Muscle of back (tissue), 11 donors: ENCODE results near the gene TRERF1. TPM values are rescaled to one million over a fixed set of nuclear protein-coding genes. Genes with fewer than 3 reads are reported as not detected.

Experiments
- DNase-seq, 3 donors: peaks; one replicate each; pipeline versions ENCODE4 v3.0.0 to v3.0.0-alpha.2; 2013
- polyA plus RNA-seq, 10 donors: library from polyadenylated mRNA; unstranded; fragments of 120-200 nt; gene quantifications; one replicate each; pipeline ENCODE4 v1.2.1, GENCODE V29; 2013; ENCODE audit not compliant: insufficient read length in 10 of 10

Gene TRERF1
- polyA plus RNA-seq, 10 donors: 7.1 to 12.6 (median 8.7) TPM

GRCh38 chr6:42370323-42370985, 81.3 kb downstream of the TRERF1 start:
- DNase-seq: no peak

GRCh38 chr6:42369568-42369967, 82.2 kb downstream of the TRERF1 start:
- no peak for DNase-seq

GRCh38 chr6:42368181-42368580, 83.5 kb downstream of the TRERF1 start:
- no peak for DNase-seq

GRCh38 chr6:42367353-42368011, 84.2 kb downstream of the TRERF1 start:
- DNase-seq: no peak

- no peak for DNase-seq
These were observed 84.8 kb downstream of the TRERF1 start for GRCh38 chr6:42366999-42367352.

GRCh38 chr6:42366011-42366705, 85.6 kb downstream of the TRERF1 start:
- no peak for DNase-seq

- no peak for DNase-seq
These were observed 86.7 kb downstream of the TRERF1 start for GRCh38 chr6:42365021-42365420.

GRCh38 chr6:42363926-42364849, 87.5 kb downstream of the TRERF1 start:
- DNase-seq: no peak

- DNase-seq: no peak
These were observed 90.7 kb downstream of the TRERF1 start for GRCh38 chr6:42361036-42361435.

GRCh38 chr6:42359021-42359420, 92.7 kb downstream of the TRERF1 start:
- no peak for DNase-seq

GRCh38 chr6:42355416-42355815, 96.3 kb downstream of the TRERF1 start:
- DNase-seq: no peak

- no peak for DNase-seq
These were observed 97.0 kb downstream of the TRERF1 start for GRCh38 chr6:42354702-42355101.

GRCh38 chr6:42352856-42353564, 98.7 kb downstream of the TRERF1 start:
- peak in 1 of 3 donors; percentile 31 for DNase-seq

GRCh38 chr6:42350911-42351310, 100.8 kb downstream of the TRERF1 start:
- no peak for DNase-seq

- DNase-seq: no peak
These were observed 101.8 kb downstream of the TRERF1 start for GRCh38 chr6:42349753-42350511.

- no peak for DNase-seq
These were observed 104.3 kb downstream of the TRERF1 start for GRCh38 chr6:42347456-42347855.

GRCh38 chr6:42345696-42346416, 105.9 kb downstream of the TRERF1 start:
- no peak for DNase-seq

- DNase-seq: no peak
These were observed 107.0 kb downstream of the TRERF1 start for GRCh38 chr6:42344756-42345155.

GRCh38 chr6:42341771-42342553, 109.8 kb downstream of the TRERF1 start:
- no peak for DNase-seq
